ENCODE results near the gene SDC4. TPM values are rescaled to one million over a fixed set of nuclear protein-coding genes. Genes with fewer than 3 reads are reported as not detected.

Gene SDC4, protein sequence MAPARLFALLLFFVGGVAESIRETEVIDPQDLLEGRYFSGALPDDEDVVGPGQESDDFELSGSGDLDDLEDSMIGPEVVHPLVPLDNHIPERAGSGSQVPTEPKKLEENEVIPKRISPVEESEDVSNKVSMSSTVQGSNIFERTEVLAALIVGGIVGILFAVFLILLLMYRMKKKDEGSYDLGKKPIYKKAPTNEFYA
- 37.7 and 55.6 TPM in 2 replicates for total RNA-seq

GRCh38 chr20:45347936-45348778, at the start of gene SDC4:
Gene SDC4 (minus strand): TSS chr20:45348424. CDS start chr20:45348384, 40 bp downstream.
- DNase-seq (ENCODE audit: low read depth in 2 of 2) = peak in 1 of 2 donors; percentile 71

GRCh38 chr20:45395114-45395415, 46.8 kb upstream of the SDC4 start:
- no peak for DNase-seq (ENCODE audit: low read depth in 2 of 2)

GRCh38 chr20:45394221-45395113, 46.2 kb upstream of the SDC4 start:
- DNase-seq (ENCODE audit: low read depth in 2 of 2) = no peak

- no peak for DNase-seq (ENCODE audit: low read depth in 2 of 2)
Measured at GRCh38 chr20:45392733-45393132, 44.5 kb upstream of the SDC4 start.

GRCh38 chr20:45391559-45391958, 43.3 kb upstream of the SDC4 start:
- DNase-seq (ENCODE audit: low read depth in 2 of 2) = no peak

GRCh38 chr20:45390931-45391330, 42.7 kb upstream of the SDC4 start:
- no peak for DNase-seq (ENCODE audit: low read depth in 2 of 2)

GRCh38 chr20:45387274-45387673, 39.0 kb upstream of the SDC4 start:
- DNase-seq (ENCODE audit: low read depth in 2 of 2) = no peak

DNA sequence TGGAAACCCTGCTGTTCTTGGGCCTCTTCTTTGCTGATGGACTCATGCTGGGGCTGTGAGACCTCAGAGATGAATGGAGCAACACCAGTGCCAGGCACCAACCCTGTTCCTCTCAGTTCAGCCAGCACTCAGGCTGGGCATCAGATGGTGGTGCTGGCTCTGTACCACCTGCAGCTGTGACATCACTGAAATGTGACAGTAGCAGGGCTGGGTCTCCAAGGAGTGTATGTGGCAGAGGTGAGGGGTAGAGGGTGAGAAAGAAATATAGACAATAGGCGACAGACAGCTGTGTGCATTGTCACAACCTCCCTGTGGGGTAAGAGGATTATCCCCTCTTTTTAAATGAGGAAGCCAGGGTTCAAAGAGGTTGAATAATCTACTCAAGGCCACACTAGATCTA, 30.0 kb upstream of the SDC4 start, which contains the start of gene TP53TG5:
TP53TG5 (minus strand) TSS at position 135 of the 400 bp plus-strand sequence; CDS start at position 46, 89 bp downstream.
- DNase-seq (ENCODE audit: low read depth in 2 of 2) = no peak

GRCh38 chr20:45377269-45377668, 29.0 kb upstream of the SDC4 start:
- DNase-seq (ENCODE audit: low read depth in 2 of 2) = no peak

- no peak for DNase-seq (ENCODE audit: low read depth in 2 of 2)
Measured at GRCh38 chr20:45374966-45375365, 26.7 kb upstream of the SDC4 start.

- no peak for DNase-seq (ENCODE audit: low read depth in 2 of 2)
Measured at GRCh38 chr20:45374101-45374467, 25.9 kb upstream of the SDC4 start.

GRCh38 chr20:45373353-45374100, 25.3 kb upstream of the SDC4 start:
- peak; percentile 69 to 84 for DNase-seq (ENCODE audit: low read depth in 2 of 2)

DNA sequence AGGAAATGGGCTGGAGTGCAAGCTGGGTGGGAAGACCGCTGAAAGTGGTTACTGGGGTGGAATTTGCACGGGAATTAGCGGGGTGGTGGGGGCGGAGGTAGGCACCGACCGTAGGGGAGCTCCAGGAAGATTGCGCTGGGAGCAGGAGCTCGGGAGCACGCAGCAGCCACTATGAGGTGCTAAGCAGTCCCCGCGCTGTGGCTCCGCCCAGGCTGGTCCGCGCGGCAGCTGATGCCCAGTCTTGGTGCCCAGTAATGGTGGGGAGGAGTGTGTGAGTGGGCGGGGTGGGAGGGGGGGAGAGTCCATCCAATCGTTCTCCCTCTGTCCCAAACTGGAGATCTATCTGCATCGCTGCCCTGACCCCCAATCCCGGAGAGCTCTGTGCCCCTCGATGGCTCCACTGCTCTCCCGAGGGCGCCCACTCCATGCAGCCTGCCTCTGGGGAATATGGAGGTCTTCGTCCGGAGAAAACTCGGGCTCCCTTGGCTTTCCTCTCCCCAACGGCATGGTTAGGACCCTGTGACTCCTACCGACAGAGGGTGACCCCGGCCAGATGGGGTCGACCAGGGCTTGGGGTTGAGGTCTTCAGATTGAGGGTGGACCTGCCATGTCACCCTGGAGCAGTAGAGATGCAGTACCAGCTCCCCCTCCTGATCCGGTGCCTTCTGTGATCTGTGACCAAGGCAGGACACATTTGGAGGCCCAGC, 24.6 kb upstream of the SDC4 start:
- no peak for DNase-seq (ENCODE audit: low read depth in 2 of 2)

DNA sequence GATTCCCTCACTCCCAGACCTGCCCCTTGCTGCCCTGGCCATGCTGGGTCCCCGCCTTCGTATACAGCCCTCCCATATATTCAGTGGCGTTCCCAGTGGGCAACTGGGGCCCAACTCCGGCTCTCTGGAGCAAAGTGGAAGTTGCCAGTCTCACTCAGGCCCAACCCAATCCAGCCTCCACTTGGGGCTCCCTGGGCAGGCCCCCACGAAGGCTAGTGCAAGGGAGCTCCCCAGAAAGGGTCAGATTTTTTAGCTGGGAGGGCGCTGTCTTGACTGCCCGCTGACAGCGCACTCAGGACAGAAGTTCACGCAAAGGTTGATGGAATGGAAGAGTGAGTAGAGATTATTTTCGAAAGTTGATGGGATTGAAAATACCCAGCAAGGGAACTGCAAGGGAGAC, 24.0 kb upstream of the SDC4 start:
- no peak for DNase-seq (ENCODE audit: low read depth in 2 of 2)

DNA sequence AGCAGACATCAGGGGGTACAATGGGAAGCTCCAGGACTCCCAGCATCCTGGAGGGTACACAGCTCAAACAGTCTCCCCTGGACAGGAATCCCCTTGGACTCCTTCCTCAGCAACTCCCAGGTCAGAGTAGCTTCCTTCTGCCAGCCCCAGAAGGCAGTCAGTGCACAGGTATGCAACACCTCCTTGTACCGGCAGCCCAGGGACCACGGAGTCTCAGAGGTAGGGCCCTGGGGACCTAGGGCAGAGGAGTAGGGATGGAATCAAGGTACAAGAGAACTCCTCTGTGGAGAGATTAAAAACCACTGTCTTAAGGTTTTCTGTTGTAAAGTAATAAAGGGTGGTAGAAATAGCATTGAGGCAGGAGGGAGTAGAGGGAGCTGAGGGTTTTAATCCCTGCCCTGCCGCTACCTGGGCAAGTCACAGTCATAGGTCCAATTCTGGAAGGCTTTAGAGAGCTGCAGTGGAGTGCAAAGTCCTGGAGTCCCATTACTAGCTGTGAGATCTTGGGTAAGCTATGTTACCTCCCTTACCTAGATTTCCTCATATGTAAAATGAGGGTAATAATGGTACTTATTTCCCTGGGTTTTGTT, 22.4 kb upstream of the SDC4 start:
- DNase-seq (ENCODE audit: low read depth in 2 of 2) = no peak

DNA sequence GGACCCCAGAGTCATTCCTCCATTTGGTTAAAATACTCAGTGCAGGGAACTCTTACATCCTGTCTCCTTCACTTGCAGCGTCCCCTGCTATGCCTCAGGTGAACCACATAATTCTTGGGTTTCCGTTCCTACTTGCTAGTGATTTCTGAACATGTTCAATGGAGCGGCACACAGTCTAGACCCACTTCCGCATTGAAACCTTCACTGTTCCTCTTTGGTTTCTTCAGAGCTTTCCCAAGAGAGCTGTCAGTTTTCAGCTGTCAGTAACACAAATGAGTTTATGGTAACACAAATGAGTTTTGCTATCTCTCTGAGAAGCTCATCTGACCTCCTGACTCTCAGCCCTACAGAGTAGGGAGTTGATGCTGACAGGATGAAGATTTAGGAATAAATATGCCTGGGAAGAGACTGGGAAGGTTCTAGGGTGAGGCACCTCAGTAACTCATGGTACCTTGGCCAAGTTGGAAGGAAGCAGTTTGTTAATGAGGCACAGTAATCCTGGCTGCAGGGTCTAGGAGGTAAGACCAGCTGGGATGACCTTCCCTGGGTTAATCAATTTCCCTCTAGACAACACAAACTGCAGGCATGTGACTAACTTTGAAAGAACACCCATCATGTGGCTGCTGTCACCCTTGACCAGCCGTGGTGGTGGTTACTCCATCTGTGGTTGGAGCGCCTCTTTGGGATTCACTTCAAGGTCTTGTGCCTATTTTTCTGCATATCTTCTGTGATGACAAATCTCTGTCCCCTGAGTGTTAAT, 20.2 kb upstream of the SDC4 start:
- DNase-seq (ENCODE audit: low read depth in 2 of 2) = no peak

- no peak for DNase-seq (ENCODE audit: low read depth in 2 of 2)
Measured at GRCh38 chr20:45367126-45367525, 18.9 kb upstream of the SDC4 start.

- DNase-seq (ENCODE audit: low read depth in 2 of 2) = no peak
Measured at GRCh38 chr20:45366631-45367030, 18.4 kb upstream of the SDC4 start.

- no peak for DNase-seq (ENCODE audit: low read depth in 2 of 2)
Measured at GRCh38 chr20:45366192-45366591, 18.0 kb upstream of the SDC4 start.

All from dermis microvascular lymphatic vessel endothelial cell (primary cell).